GM21447 (cell line): ENCODE measurements around the gene TDRD9.
"Not testable (repeated sequence)": the region's sequence is repeated elsewhere in the genome, so short reads cannot be mapped to it uniquely, and the experiment has no call there.

Experiments used
- ATAC-seq: cut with Tn5 transposase; IDR thresholded peaks from one replicate; pipeline ENCODE4 v1.9.1; 2021; ENCODE audit not compliant: unreplicated experiment

Gene TDRD9

DNA sequence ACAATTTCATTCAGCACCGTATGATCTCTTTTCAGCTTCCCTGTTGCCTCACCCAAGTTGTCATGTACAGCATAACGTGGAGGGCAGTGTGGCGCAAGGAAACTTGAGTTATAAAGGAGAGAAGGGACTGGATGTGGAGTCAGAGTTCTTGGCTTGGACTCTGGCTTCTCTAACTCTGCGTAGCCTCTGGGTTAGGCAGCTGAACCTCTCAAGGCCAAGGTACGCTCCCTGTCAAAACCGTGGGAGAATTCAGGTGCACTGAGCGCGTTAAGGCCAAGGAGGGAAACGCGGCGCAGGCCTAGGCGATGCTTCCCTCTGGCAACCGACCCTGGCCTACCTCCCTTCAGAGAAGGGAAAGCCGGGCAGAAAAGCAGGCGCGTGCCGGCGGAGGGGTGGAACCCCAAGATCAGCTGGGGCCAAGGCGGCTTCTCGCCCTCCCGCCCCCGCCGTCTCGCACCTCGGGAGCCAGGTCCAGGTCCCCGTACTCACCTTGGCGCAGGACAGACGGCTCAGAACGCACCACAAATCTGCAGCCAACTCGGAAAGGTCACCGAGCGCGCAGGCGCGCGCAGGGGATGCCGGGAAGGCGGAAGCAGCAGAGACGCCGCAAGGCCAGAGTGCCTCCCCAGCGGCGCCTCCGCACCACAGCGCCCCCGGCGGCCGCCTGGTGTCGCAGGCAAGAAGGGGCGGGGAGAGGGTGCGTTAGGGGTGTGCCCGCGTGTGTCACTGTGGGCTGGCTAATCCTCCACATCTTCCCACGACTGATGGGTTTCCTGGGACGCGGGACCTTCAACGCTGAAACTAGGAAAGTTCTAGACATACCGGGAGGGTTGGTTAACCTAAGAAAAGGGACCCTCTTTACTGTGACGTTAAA is 7.0 kb upstream of the TDRD9 start:
- ATAC-seq: peak; percentile 93

DNA sequence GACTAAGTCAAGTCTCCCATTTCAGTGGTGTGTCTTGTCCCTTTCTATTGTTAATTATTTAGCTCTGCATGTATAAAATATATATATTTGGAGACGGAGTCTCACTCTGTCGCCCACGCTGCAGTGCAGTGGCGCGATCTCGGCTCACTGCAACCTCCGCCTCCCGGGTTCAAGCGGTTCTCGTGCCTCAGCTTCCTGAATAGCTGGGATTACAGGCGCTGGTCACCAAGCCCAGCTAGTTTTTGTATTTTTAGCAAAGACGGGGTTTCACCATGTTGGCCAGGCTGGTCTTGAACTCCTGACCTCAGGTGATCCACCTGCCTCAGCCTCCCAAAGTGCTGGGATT is 6.4 kb upstream of the TDRD9 start:
- ATAC-seq: not testable (repeated sequence)

GRCh38 chr14:103923863-103924262 is 4.4 kb upstream of the TDRD9 start:
- ATAC-seq: no peak

DNA sequence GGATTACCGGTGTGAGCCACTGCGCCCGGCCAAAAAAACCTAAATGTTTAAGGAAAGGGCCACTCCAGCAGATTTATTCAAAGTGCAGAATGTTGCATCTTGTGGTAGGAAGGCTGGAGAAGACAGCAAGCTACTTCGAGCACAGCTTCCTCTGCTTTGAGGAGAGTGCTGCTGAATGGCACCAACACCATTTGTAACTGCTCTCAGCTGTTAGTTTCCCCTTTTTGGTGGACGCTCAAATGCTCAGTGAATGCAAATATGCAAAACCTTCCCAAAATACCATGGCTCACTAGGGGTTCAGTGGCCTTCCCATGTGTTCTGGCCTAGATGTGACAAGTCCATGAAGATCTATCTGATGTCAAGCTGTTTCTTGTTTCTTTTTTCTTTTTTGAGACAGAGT is 2.9 kb upstream of the TDRD9 start:
- ATAC-seq: no peak

DNA sequence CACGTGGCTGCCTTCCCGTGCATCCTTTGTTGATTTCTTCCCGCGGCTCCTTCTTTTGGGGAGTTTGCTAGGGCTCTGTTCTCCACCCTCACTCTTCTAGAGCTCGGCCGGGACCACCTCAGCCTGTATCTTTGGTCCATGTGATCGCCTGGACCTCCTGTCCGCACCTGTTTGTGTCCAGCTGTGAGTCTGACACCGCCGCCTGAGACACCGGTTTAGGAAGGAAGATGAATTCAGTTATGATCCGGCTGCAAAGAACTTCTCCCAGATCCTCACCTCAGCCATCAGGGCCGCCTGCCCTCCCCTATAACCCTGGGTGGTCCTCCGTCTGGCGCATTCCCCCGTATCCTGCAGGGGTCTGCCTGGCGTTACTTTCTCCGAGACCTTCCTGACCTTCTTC is 690 bp upstream of the TDRD9 start:
- no peak for ATAC-seq

- no peak for ATAC-seq
These were observed 1.9 kb downstream of the TDRD9 start for GRCh38 chr14:103930051-103930604.

DNA sequence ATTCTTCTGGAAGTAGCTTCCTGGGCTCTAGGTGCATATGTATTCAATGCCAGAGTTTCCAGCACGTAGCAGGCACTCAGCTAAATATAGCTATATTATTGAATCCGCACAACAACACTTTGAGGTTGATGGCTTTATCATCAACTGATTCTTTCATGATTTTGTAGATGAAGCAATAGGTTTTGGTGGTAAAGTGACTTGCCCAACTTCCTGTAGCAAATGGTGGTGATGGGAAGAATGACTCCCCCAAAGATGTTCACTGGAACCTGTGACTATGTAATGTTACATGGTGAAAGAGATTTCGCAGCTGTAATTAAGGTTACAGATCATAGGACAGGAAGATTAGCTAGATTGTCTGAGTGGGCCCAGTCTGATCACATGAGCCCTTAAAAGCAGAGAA is 3.2 kb downstream of the TDRD9 start:
- no peak for ATAC-seq

- ATAC-seq: no peak
These were observed 4.7 kb downstream of the TDRD9 start for GRCh38 chr14:103932791-103933490.

GRCh38 chr14:103935102-103935501 is 6.8 kb downstream of the TDRD9 start:
- ATAC-seq: no peak

DNA sequence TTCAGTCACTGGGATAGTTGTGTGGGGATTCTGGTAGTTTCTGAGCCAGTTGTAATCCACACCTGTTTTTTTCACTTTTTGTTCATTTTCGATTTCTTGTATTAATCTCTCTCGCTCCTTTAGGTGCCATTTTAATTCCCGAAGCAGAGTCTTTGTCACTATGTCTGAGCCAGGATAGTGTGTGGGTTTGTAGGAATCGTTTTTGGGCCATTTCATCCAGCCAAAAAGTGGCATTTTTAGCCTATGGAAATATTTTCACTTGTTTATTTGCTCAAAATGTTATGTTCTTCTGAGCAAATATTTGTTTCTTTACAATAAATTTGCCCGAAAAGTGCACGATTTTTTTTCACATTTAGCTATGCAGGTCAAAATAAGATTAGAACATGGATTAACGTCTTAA is 13.2 kb downstream of the TDRD9 start:
- no peak for ATAC-seq

DNA sequence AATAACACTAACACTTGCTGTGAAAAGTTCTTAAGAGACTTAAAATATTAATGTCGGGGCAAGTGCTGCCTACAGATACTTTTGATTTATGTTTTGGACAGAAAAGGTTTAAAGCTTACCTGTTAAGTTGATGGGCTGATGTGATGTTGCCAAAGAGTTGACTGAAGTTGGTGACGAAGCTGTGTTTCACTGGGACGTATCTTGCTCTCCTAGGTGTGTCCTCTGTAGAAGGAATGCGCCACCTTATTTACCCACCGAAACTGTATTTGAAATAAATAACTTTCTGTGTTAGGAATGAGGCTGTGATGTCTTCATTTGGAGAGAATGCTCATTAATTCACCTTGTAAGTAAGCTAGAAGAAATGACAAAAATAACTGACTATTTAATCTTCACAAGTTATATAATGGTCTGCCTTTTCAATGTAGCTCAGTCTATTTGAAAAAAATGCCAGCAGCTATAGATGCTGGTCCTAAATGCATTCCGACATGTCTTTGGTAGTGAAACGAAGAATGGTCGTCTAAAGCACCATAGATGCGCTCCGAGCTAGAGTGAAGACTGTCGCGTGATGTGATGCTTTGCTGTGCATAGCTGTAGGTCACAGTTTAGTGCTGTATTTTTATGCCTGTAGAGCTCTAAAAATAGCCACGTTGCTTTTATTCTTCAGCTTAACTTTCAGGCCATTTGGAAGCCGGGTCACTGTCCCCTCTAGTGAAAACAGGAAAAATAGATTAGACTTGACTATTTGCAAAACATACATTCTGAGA is 13.9 kb downstream of the TDRD9 start, which contains the start of gene RD3L:
RD3L (minus strand) TSS at position 557 of the 764 bp plus-strand sequence. CDS start 834 bp downstream, outside the sequence.
- ATAC-seq: no peak

DNA sequence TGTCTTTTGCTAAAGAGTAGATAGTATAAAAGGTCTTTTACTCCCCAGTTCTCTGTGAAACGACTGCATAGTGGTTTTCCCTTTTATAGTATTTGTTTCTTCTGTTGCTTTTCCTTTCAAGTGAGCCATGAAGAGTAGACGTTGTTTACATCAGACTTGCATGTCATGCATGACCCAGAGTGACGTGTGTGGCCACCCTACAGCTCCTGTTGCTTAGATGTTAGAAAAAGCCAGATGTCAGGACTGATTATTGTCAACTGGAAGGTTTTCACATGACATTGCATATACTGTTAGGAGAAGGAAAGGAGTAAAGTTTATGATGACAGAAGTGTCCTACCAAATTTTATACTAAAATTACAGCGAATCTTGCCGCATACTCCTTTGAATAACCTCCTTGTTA is 15.4 kb downstream of the TDRD9 start:
- ATAC-seq: no peak

- no peak for ATAC-seq
These were observed 18.7 kb downstream of the TDRD9 start for GRCh38 chr14:103946975-103947374.

DNA sequence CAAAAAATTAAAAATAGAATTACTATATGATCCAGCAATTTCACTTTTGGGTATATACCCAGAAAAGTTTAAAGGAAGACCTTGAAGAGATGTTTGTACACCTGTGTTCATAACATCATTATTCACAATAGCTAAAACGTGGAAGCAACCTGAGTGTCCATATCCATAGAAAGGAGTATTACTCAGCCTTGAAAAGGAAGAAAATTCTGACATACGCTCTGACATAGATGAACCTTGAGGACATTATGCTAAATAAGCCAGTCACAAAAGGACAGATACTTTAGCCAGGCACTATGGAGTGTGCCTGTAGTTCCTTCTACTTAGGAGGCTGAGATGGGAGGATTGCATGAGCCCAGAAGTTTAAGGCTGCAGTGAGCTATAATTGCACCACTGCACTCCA is 20.2 kb downstream of the TDRD9 start:
- no peak for ATAC-seq

- no peak for ATAC-seq
These were observed 21.0 kb downstream of the TDRD9 start for GRCh38 chr14:103949131-103949790.

DNA sequence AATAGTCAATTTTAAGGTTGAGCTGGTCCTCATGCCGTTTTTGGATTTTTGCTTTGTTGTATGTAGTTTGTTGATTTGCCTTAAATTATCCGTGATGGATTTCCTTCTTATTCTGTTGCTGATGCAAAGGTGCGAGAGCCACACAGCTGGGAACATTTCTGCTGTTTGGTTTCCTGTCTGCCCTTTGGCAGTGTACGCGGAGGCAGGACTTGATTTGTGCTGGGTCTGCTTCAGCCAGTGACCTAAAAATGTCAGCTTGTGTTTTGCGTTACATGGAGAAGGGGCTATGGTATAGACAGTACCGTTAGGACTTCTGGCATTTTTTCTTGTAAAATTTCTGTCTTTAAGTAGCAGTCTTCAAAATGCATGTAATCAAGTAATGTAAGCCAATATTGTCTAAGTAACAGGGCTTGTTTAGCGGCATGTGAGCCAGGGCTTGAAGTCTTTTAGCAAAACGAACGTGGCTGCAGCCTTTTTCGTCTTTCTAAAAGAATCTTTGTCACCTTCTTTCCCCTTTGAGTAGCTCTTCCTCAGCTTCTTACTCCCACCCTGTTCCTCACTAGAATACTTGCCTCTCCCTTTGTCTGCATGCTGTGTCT is 32.3 kb downstream of the TDRD9 start:
- ATAC-seq: no peak

GRCh38 chr14:103961928-103962578 is 33.8 kb downstream of the TDRD9 start:
- no peak for ATAC-seq

GRCh38 chr14:103966631-103967030 is 38.4 kb downstream of the TDRD9 start:
- no peak for ATAC-seq

DNA sequence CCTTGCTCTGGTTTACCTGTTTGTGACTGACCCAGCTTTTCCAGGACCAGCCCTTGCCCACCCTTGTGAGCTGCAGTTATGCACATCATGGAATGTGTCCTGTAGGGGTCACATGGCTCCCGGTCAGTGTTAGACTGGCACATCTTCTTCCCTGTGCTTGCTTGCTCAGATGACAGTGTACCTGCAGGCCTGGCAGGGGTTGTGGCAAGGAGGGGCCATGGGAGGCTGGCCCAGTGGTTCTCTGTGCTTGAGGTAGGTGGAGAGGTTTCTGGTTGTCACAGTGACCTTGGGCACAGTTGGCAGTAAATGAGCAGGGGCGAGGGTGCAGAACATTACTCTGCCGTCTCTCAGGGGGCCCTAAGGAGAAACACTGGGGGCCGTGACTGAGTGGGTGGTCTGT is 41.7 kb downstream of the TDRD9 start:
- ATAC-seq: no peak

GRCh38 chr14:103973354-103973753 is 45.1 kb downstream of the TDRD9 start:
- no peak for ATAC-seq
